ENCODE results near the gene INPP4A.
A peak's percentile ranks its signal among the peaks of the same experiment; 100 is the strongest.

The INPP4A gene

GRCh38 chr2:98608116-98608961 is 163.7 kb downstream of the INPP4A start, which contains the start of the genes COA5 and UNC50:
TSS of gene COA5 (minus strand) at chr2:98608512. CDS start at chr2:98608405, 107 bp downstream.
TSS of gene UNC50 (plus strand) at chr2:98608589. CDS start at chr2:98609760, 1,171 bp downstream.
- no peak for TF ChIP-seq CTCF (IDR thresholded peaks at IDR 0.05; ENCODE audit: low read depth, low read length, missing control alignments)

GRCh38 chr2:98608962-98609604 is 164.4 kb downstream of the INPP4A start:
- Histone ChIP-seq H3K27ac (peak overlapping the region; percentile 95), H3K36me3 (replicated peaks) (peaks cover 20% of the 10 kb centered on the region), H3K27me3 (replicated peaks) (no peaks in the 10 kb centered on the region), H3K4me3 (ENCODE audit: low read depth, low read length) (peak overlapping the region; percentile 95)
- no peak for TF ChIP-seq CTCF (IDR thresholded peaks at IDR 0.05; ENCODE audit: low read depth, low read length, missing control alignments)
- in situ Hi-C loops (cut with HindIII; ENCODE audit: low pct_ligation_motif_present, low sequenced_read_pairs) = no loop called here
- peak; percentile 32 for DNase-seq

More at GRCh38 chr2:98608116-98608961, 163.7 kb downstream of the INPP4A start, which contains the start of the genes COA5 and UNC50:
- peak within 1 kb of the TSS; percentile 95 for H3K27ac ChIP-seq
- H3K27me3 ChIP-seq (replicated peaks) = no peaks in the 10 kb centered on the region
- in situ Hi-C loops (cut with HindIII; ENCODE audit: low pct_ligation_motif_present, low sequenced_read_pairs) = no loop called here
- H3K36me3 ChIP-seq (replicated peaks) = peaks cover 13% of the 10 kb centered on the region
- peak; percentile 72 for DNase-seq
- H3K4me3 ChIP-seq (ENCODE audit: low read depth, low read length) = peak within 1 kb of the TSS; percentile 95

- H3K4me3 ChIP-seq (ENCODE audit: low read depth, low read length) = no peak overlapping the region
- no peak for DNase-seq
- H3K36me3 ChIP-seq (replicated peaks) = peaks cover 45% of the 10 kb centered on the region
- in situ Hi-C loops (cut with HindIII; ENCODE audit: low pct_ligation_motif_present, low sequenced_read_pairs) = no loop called here
- H3K27ac ChIP-seq = no peak overlapping the region
- no peak for TF ChIP-seq CTCF (IDR thresholded peaks at IDR 0.05; ENCODE audit: low read depth, low read length, missing control alignments)
- no peaks in the 10 kb centered on the region for H3K27me3 ChIP-seq (replicated peaks)
These were observed 169.5 kb downstream of the INPP4A start for GRCh38 chr2:98614024-98614739.

- Histone ChIP-seq H3K27me3 (replicated peaks) (no peaks in the 10 kb centered on the region), H3K27ac (no peak overlapping the region), H3K36me3 (replicated peaks) (peaks cover 45% of the 10 kb centered on the region), H3K4me3 (ENCODE audit: low read depth, low read length) (no peak overlapping the region)
- no peak for DNase-seq
- peak; percentile 46 for TF ChIP-seq CTCF (IDR thresholded peaks at IDR 0.05; ENCODE audit: low read depth, low read length, missing control alignments)
- in situ Hi-C loops (cut with HindIII; ENCODE audit: low pct_ligation_motif_present, low sequenced_read_pairs) = no loop called here
These were observed 170.8 kb downstream of the INPP4A start for GRCh38 chr2:98615481-98615880.

- H3K27ac ChIP-seq = no peak overlapping the region
- peaks cover 40% of the 10 kb centered on the region for H3K36me3 ChIP-seq (replicated peaks)
- H3K27me3 ChIP-seq (replicated peaks) = no peaks in the 10 kb centered on the region
- in situ Hi-C loops (cut with HindIII; ENCODE audit: low pct_ligation_motif_present, low sequenced_read_pairs) = no loop called here
- H3K4me3 ChIP-seq (ENCODE audit: low read depth, low read length) = no peak overlapping the region
- DNase-seq = no peak
- TF ChIP-seq CTCF (IDR thresholded peaks at IDR 0.05; ENCODE audit: low read depth, low read length, missing control alignments) = no peak
These were observed 172.5 kb downstream of the INPP4A start for GRCh38 chr2:98617149-98617548.
